ENCODE results near the gene VWF. TPM values are rescaled to one million over a fixed set of nuclear protein-coding genes. Genes with fewer than 3 reads are reported as not detected.

Gene VWF
- total RNA-seq, 2 donors from 2014 or later: 164 to 251 TPM

- no peak for TF ChIP-seq CTCF (IDR thresholded peaks at IDR 0.05)
- H3K27ac ChIP-seq: no peak overlapping the region
- no peak overlapping the region for H3K4me3 ChIP-seq
- H3K4me1 ChIP-seq (ENCODE audit: control insufficient read depth in 1 of 2, low read depth in 2 of 2): peaks cover 0 to 4% of the 10 kb centered on the region in 2 donors
- DNase-seq (ENCODE audit: low spot score): no peak
- H3K9me3 ChIP-seq: no peaks in the 10 kb centered on the region
- no peak for ATAC-seq (ENCODE audit: insufficient number of reproducible peaks, low FRiP score, low read depth)
- H3K36me3 ChIP-seq: no peaks in the 10 kb centered on the region
- H3K27me3 ChIP-seq (replicated peaks; ENCODE audit: insufficient read depth): no peaks in the 10 kb centered on the region
Measured at GRCh38 chr12:6072302-6072752, 52.1 kb downstream of the VWF start.

GRCh38 chr12:6071589-6071988, 52.9 kb downstream of the VWF start:
- H3K27me3 ChIP-seq (replicated peaks; ENCODE audit: insufficient read depth): no peaks in the 10 kb centered on the region
- no peaks in the 10 kb centered on the region for H3K36me3 ChIP-seq
- no peak for TF ChIP-seq CTCF (IDR thresholded peaks at IDR 0.05)
- no peaks in the 10 kb centered on the region for H3K9me3 ChIP-seq
- DNase-seq (ENCODE audit: low spot score) (no peak), ATAC-seq (ENCODE audit: insufficient number of reproducible peaks, low FRiP score, low read depth) (no peak)
- no peak overlapping the region for H3K4me3 ChIP-seq
- no peak overlapping the region for H3K27ac ChIP-seq
- peaks cover 0 to 4% of the 10 kb centered on the region in 2 donors for H3K4me1 ChIP-seq (ENCODE audit: control insufficient read depth in 1 of 2, low read depth in 2 of 2)

GRCh38 chr12:6070472-6071257, 53.8 kb downstream of the VWF start:
- Histone ChIP-seq H3K4me1 (ENCODE audit: control insufficient read depth in 1 of 2, low read depth in 2 of 2) (peaks cover 0 to 4% of the 10 kb centered on the region in 2 donors), H3K27ac (no peak overlapping the region), H3K4me3 (no peak overlapping the region), H3K27me3 (replicated peaks; ENCODE audit: insufficient read depth) (no peaks in the 10 kb centered on the region), H3K36me3 (no peaks in the 10 kb centered on the region), H3K9me3 (no peaks in the 10 kb centered on the region)
- TF ChIP-seq CTCF (IDR thresholded peaks at IDR 0.05): no peak
- DNase-seq (ENCODE audit: low spot score) (no peak), ATAC-seq (ENCODE audit: insufficient number of reproducible peaks, low FRiP score, low read depth) (no peak)

GRCh38 chr12:6069437-6070093, 54.9 kb downstream of the VWF start:
- Histone ChIP-seq H3K9me3 (no peaks in the 10 kb centered on the region), H3K4me3 (no peak overlapping the region), H3K36me3 (no peaks in the 10 kb centered on the region), H3K27me3 (replicated peaks; ENCODE audit: insufficient read depth) (no peaks in the 10 kb centered on the region), H3K27ac (no peak overlapping the region), H3K4me1 (ENCODE audit: control insufficient read depth in 1 of 2, low read depth in 2 of 2) (no peaks in the 10 kb centered on the region)
- no peak for ATAC-seq (ENCODE audit: insufficient number of reproducible peaks, low FRiP score, low read depth)
- no peak for TF ChIP-seq CTCF (IDR thresholded peaks at IDR 0.05)
- no peak for DNase-seq (ENCODE audit: low spot score)

- no peaks in the 10 kb centered on the region for H3K4me1 ChIP-seq (ENCODE audit: control insufficient read depth in 1 of 2, low read depth in 2 of 2)
- H3K27me3 ChIP-seq (replicated peaks; ENCODE audit: insufficient read depth): no peaks in the 10 kb centered on the region
- no peak for ATAC-seq (ENCODE audit: insufficient number of reproducible peaks, low FRiP score, low read depth)
- TF ChIP-seq CTCF (IDR thresholded peaks at IDR 0.05): no peak
- no peak overlapping the region for H3K27ac ChIP-seq
- H3K36me3 ChIP-seq: no peaks in the 10 kb centered on the region
- no peak for DNase-seq (ENCODE audit: low spot score)
- H3K4me3 ChIP-seq: no peak overlapping the region
- no peaks in the 10 kb centered on the region for H3K9me3 ChIP-seq
Measured at GRCh38 chr12:6068227-6068626, 56.2 kb downstream of the VWF start.
